ENCODE data around the gene MAP7D1.
A peak's percentile ranks its signal among the peaks of the same experiment; 100 is the strongest.
"Not testable (repeated sequence)": the region's sequence is repeated elsewhere in the genome, so short reads cannot be mapped to it uniquely, and the experiment has no call there.

Gene MAP7D1

DNA sequence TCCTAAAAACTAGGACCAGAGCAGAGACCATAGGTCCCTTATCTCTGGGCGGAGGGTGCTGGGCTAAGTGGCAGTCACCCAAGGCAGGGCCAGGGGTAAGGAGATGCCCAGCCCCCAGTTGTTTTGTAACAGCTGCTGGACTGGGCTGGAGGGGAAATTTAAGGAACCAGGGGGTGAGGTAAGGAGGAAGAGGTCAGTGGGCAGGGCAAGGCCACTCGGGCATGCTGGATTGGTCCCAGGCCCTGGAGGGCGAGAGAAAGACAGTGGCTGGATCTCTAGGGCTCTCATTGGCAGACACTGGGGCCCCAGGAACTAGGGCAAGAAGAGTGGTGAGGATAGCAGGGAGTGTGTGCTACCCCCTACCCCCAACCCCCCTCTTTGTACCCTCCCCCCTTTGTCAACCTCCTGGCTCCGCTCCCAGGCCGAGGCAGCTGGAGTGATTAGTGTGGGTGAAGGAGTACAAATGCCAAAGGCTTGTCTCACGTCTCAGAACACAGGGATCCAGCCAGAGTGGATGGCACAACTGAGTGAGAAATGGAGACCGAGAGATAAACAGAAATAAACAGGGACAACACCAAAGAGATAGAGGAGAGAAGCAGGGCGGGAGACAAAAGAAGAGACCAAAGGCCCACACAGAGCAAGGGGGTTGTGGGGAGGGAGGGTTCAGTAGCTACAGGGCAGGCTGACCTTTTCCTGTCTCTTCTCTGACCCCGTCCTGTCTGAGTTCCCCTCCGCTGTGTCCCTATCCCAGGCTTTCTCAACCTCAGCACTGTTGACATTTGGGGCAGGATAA lies 47.8 kb downstream of the MAP7D1 start:
- DNase-seq (ENCODE audit: low read depth), result no peak

DNA sequence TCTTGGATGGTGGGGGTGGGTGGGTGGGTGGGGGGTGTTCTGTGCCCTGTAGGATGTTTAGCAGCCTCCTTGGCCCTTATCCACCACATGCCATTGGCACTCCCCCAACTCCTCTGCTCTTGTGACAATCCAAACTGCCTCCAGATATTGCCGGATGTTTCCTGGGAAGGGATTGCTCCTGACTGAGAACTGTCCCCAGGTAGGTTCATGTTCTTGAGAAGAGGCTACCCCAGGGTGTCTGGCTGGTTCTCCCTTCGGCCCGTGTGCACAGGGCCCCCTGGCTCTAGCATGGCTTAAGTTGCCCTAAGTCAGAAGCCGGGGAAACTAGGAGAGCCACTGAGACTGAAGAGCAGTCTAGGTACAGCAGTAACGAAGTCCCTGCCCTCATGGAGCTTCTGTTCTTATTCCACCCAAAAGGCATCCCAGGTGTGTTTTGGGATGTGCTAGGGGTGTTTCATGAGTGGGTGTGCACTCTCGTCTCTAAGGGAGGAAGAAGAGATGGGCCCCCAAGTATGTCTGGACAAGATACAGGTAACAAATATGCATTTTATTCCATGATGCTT lies 48.5 kb downstream of the MAP7D1 start:
- DNase-seq (ENCODE audit: low read depth), result no peak

DNA sequence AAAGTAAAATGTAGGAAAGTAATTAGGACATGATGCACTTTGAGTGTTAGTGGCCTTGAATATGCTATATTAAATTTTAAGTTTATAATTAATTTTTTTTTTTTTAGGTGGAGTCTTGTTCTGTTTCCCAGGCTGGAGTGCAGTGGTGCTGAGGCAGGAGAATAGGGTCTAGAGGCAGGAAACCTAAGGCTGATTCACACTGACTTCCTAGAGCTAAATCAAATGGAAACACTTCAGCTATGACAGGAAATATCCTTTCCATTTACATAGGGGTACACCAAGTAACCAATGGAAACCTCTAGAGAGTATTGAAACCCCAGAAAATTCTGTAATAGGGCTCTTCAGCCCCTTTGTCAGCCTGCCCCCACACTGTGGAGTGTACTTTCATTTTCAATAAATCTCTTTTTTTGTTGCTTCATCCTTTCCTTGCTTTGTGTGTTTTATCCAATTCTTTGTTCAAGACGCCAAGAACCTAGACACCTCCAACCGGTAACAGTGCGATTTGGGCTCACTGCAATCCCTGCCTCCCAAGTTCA lies 50.4 kb downstream of the MAP7D1 start:
- no peak for DNase-seq (ENCODE audit: low read depth)

DNA sequence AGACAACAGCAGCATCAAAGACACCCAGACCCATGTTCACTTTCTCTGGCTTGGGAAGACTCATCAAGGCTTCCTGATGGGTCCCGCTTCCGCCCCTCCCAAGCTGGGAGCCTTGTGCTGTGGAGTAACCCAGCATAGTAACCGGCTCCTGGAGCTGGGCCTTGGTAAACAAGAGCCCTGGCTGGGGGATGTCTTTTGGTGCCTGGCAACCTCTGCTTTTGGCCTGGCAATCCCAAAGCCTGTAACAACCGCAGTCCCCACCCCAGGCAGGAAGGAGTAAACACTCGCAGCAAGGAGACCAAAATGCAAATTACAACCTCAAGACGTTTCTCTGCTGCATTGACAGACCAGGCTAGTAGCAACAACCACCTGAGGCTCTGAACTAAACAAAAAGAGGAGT lies 51.4 kb downstream of the MAP7D1 start:
- no peak for DNase-seq (ENCODE audit: low read depth)

- DNase-seq (ENCODE audit: low read depth), result no peak
These were observed 53.2 kb downstream of the MAP7D1 start for GRCh38 chr1:36208978-36209703.

DNA sequence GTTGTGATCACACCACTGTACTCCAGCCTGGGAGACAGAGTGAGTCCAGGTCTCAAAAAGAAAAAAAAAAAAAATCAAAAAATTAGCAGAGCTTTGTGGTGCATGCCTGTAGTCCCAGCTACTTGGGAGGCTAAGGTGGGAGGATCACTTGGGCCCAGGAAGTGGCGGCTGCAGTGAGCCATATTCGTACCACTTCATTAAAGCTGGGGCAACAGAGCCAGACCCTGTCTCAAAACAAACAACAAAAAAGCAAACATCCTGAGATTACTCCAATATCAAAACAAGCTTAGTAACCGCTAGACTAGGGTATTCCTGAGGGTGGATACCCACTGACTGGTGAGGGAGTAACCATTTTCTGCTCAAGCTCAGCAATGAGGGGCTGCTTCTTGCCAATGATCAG lies 55.3 kb downstream of the MAP7D1 start:
- DNase-seq (ENCODE audit: low read depth), result no peak

DNA sequence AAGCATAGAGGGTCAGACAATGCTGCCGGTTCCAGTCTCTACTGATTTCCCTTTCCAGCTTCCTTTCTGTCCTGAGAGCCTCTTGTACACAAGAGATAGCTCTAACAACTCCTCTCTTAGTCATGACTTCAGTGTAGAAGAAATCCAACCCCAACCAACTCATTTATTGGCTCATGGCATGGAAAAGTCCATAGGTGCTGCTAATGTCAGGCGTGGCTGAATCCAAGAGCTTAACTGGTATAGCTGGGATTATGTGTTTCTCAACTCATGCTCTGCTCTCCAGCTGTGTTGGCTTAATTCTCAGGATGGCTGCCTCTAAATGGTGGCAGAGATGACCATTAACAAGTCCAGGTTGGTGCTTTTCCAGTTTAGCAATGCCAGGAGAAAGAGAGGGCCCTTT lies 55.9 kb downstream of the MAP7D1 start:
- DNase-seq (ENCODE audit: low read depth), result no peak

- DNase-seq (ENCODE audit: low read depth), result no peak
These were observed 56.8 kb downstream of the MAP7D1 start for GRCh38 chr1:36212782-36213181.

GRCh38 chr1:36217670-36218069 lies 61.7 kb downstream of the MAP7D1 start:
- no peak for DNase-seq (ENCODE audit: low read depth)

- not testable (repeated sequence) for DNase-seq (ENCODE audit: low read depth)
These were observed 65.9 kb downstream of the MAP7D1 start for GRCh38 chr1:36221901-36222300.

DNA sequence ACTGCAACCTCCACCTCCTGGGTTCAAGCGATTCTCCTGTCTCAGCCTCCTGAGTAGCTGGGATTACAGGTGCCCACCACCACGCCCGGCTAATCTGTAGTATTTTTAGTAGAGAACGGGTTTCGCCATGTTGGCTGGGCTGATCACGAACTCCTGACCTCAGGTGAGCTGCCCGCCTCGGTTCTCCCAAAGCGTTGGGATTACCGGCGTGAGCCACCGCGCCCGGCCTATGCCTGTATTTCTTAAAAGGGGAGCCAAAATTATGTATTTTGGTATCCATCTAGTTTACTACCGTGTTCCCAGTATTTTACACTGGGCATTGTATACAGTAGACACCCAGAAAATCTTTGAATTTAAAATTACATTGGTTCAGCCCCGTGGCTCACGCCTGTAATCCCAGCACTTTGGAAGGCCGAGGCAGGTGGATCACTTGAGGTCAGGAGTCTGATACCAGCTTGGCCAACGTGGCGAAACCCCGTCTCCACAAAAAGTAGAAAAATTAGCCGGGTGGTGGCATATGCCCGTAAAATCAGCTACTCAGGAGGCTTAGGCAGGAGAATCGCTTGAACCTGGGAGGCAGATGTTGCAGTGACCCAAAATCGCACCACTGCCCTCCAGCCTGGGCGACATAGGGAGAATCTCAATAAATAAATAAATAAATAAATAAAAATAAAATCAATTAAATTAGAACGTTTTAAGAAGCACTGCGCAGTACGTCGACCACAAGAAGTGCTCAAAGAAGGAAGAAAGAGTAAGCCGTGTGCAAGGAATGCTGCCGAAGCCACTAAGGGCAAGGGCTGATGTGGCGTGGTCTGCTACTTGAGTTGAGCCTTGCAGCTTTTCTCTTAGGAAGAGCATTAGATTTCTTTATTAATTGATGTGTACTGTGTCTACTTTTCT lies 66.8 kb downstream of the MAP7D1 start:
- DNase-seq (ENCODE audit: low read depth), result no peak

DNA sequence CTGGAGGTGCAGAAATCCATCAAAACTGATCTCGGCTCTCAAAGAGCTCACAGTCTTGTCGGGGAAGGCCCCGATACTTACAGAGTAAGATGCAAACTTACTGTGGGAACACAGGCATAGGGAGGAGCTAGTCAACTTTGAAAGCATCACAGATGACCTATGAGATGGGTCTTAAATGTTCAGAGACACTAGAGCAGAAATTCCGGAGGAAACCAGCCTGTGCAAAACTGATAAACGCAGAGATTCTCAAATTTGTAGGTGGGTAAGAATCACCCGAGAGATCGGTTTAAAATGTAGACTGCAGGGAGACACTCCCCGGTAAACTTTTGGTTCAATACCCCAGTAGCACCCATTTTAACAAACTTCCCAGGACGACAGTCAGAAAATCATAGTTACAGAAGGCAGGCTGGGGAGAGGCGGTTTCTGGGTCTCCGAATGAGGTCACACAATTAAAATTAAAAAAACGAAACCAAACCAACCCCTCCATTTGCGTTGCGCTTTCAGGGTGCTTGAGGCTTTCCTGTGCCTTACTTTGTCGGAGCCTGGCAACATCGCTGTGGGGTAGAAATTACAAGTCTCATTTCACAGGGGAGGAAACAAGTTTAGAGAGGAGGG lies 67.5 kb downstream of the MAP7D1 start:
- no peak for DNase-seq (ENCODE audit: low read depth)

DNA sequence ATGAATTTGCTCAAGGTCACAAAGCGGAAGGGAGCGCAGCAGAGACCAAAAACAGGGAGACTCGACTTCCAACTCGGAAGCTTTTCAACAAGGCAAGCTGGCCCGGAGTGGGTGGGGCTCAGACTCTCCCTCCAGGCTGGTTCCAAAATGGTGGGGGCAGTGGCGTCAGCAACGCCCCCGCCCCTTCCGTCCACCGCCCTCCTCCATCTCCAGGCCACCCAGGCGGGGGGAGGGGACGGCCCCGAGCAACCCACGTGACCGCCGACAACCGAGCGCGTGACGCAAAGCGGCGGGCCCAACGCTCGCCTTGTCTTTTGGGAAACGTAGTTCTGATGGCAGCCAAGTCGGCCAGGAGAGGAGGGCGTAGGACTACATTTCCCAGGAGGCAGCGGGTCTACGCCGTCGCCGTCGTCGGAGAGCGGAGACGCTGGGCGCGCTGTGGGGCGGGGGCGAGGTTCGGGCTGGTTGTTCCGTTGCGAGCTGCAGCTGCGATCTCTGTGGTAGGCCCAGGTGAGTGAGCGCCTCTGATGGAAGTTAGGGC lies 68.1 kb downstream of the MAP7D1 start, which contains the start of gene THRAP3:
Gene THRAP3, plus strand, starts transcription at position 448 of the 541 bp plus-strand sequence. CDS start 58,121 bp downstream, outside the sequence.
- peak; percentile 99 for DNase-seq (ENCODE audit: low read depth)

DNA sequence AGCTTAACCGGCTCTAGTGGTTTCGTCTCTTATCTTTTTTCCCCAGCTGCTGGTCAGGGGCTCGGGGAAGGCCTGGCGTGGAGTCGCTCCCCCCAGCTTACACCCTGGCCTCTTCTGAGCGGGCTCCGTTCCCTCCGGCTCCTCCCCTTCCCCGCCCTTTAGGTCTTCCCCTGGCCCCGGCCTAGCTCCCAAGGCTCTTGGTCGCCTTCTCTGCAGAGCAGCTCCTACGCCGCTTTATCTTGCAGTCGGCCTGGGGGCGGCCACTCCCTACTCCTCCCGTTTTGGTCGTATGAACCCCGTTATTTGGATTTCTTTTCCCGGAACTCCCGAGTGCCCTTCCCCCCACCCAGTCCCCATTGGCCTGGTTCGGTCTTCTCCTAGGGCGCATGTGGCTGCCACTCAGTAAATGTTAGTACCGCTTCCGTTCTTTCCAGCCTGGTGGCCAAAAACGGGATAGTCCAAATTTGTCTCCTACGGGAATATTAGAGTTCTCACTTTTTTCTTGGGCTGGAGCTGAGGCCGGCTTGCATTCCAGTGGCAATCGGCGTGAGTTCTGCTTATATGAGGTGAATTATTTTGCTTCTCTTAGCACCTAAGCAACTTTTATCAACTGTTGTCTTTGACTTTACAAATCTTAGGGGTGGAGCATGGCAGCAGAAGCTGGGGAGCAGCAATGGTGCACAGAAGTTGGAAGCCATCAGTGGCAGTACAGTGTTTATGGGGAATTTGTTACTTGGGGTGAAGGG lies 68.8 kb downstream of the MAP7D1 start:
- DNase-seq (ENCODE audit: low read depth), result no peak

GRCh38 chr1:36225283-36225899 lies 69.4 kb downstream of the MAP7D1 start:
- DNase-seq (ENCODE audit: low read depth), result no peak

DNA sequence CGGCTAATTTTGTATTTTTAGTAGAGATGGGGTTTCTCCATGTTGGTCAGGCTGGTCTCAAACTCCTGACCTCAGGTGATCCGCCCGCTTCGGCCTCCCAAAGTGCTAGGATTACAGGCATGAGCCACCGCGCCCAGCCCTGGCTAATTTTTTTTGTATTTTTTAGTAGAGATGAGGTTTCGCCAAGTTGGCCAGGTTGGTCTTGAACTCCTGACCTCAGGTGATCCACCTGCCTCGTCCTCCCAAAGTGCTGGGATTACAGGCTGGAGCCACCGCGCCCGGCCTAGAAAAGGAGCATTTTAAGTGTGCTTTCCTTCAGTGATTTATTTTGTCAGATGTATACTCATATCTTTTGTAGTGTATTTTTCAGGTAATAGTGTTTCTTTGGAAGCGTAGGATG lies 74.3 kb downstream of the MAP7D1 start:
- DNase-seq (ENCODE audit: low read depth), result not testable (repeated sequence)

Data from stimulated activated CD8-positive, alpha-beta memory T cell treated with anti-CD3 and anti-CD28 coated beads, Interleukin-4, amount 100 ng/mL, for 24 hours (primary cell).